Loucy (cell line): Measurements from ENCODE around the gene ZNF280D.

ENCODE experiments used
- H2AFZ ChIP-seq: fragments of 200-600 bp; sonication (generic); 2 replicates; pipeline ENCODE4 v1.6.0; 2016; ENCODE audit warnings: antibody characterized with exemption, mild to moderate bottlenecking, low read length, moderate library complexity
- H3F3A ChIP-seq: fragments of 200-600 bp; 2 replicates; pipeline ENCODE4 v1.6.0; 2016; ENCODE audit warnings: antibody characterized with exemption, low read depth, mild to moderate bottlenecking
- H3K27me3 ChIP-seq: fragments of 200-600 bp; sonication (generic); 2 replicates; pipeline ENCODE4 v1.6.1; 2014; ENCODE audit warnings: low read length, mild to moderate bottlenecking; ENCODE audit not compliant: insufficient read depth, poor library complexity, severe bottlenecking
- H3K36me3 ChIP-seq: fragments of 200-600 bp; sonication (generic); 2 replicates; pipeline ENCODE4 v1.6.1; 2016; ENCODE audit warnings: low read length; ENCODE audit not compliant: insufficient read depth
- H3K4me1 ChIP-seq: fragments of 200-600 bp; sonication (generic); 2 replicates; pipeline ENCODE4 v1.5.1; 2014; ENCODE audit warnings: low read length, mild to moderate bottlenecking; ENCODE audit not compliant: insufficient read depth, poor library complexity, severe bottlenecking
- H3K4me2 ChIP-seq: fragments of 200-600 bp; sonication (generic); 2 replicates; pipeline ENCODE4 v1.6.0; 2014; ENCODE audit warnings: antibody characterized with exemption, low read length, low read depth, mild to moderate bottlenecking; ENCODE audit not compliant: poor library complexity, severe bottlenecking
- H3K4me3 ChIP-seq: fragments of 200-600 bp; sonication (generic); 2 replicates; pipeline ENCODE4 v1.5.1; 2014; ENCODE audit warnings: low read length, mild to moderate bottlenecking, mixed read lengths; ENCODE audit not compliant: poor library complexity, severe bottlenecking
- H3K79me2 ChIP-seq: fragments of 200-600 bp; sonication (generic); 2 replicates; pipeline ENCODE4 v1.6.1; 2014; ENCODE audit warnings: low read length; ENCODE audit not compliant: insufficient read depth
- H3K9ac ChIP-seq: fragments of 200-600 bp; sonication (generic); 2 replicates; pipeline ENCODE4 v1.6.0; 2014; ENCODE audit warnings: mild to moderate bottlenecking, low read depth, low read length, moderate library complexity; ENCODE audit not compliant: poor library complexity, severe bottlenecking
- H3K9me2 ChIP-seq: fragments of 200-600 bp; sonication (generic); replicated peaks from 2 replicates; pipeline ENCODE4 v1.6.1; 2016; ENCODE audit warnings: low read depth, low read length, mixed read lengths
- H3K9me3 ChIP-seq: fragments of 200-600 bp; sonication (generic); 2 replicates; pipeline ENCODE4 v1.6.1; 2014; ENCODE audit warnings: mild to moderate bottlenecking, antibody characterized with exemption, low read length, low read depth; ENCODE audit not compliant: insufficient read depth
- H4K20me1 ChIP-seq: fragments of 200-600 bp; sonication (generic); 2 replicates; pipeline ENCODE4 v1.6.0; 2014; ENCODE audit warnings: antibody characterized with exemption, low read length, mild to moderate bottlenecking; ENCODE audit not compliant: insufficient read depth, poor library complexity, severe bottlenecking
- CTCF ChIP-seq: fragments of 200-600 bp; sonication (generic); conservative IDR thresholded peaks from 2 replicates; pipeline ENCODE4 v1.5.1; 2014; ENCODE audit warnings: mild to moderate bottlenecking, antibody characterized with exemption, low read length
- EZH2phosphoT487 ChIP-seq: fragments of 200-600 bp; IDR thresholded peaks from 2 replicates; pipeline ENCODE4 v1.6.1; 2018; ENCODE audit warnings: antibody characterized with exemption, mild to moderate bottlenecking, moderate library complexity, borderline replicate concordance

ZNF280D gene

DNA sequence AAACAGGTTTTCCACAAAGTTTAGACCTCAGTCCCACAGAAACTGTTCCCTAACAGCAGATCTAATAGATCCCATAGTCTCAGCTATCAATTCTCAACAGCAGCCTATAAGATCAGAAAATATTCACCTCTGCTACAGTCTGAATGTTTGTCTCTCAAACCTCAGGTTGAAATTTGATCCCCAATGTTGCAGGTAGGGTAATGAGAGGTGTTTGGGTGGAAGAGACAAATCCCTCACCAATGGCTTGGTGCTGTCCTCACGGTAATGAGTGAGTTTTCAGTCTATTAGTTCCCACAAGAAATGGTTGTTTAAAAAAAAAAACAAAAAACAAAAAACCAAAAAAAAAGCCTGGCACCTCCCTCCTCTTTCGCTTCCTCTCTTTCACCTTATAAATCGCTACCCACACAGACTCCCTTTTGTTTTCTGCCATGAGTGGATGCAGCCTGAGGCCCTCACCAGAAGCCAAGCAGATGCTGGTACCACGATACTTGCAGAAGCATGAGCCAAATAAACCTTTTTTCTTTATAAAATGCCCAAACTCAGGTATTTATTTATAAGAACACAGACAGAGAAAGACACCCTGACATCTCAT lies 14.2 kb downstream of the ZNF280D start:
- Histone ChIP-seq H3K36me3 (no peaks in the 10 kb centered on the region), H3F3A (no peaks in the 10 kb centered on the region; the same call in 1 of the 2 replicates), H4K20me1 (no peaks in the 10 kb centered on the region), H3K79me2 (no peaks in the 10 kb centered on the region), H3K4me3 (no peak overlapping the region), H3K27me3 (no peaks in the 10 kb centered on the region), H2AFZ (no peak overlapping the region), H3K9me2 (no peaks in the 10 kb centered on the region), H3K4me1 (no peaks in the 10 kb centered on the region), H3K9me3 (no peaks in the 10 kb centered on the region), H3K4me2 (no peak overlapping the region), H3K9ac (no peak overlapping the region)
- TF ChIP-seq CTCF = no peak
- no peak for TF ChIP-seq EZH2phosphoT487

DNA sequence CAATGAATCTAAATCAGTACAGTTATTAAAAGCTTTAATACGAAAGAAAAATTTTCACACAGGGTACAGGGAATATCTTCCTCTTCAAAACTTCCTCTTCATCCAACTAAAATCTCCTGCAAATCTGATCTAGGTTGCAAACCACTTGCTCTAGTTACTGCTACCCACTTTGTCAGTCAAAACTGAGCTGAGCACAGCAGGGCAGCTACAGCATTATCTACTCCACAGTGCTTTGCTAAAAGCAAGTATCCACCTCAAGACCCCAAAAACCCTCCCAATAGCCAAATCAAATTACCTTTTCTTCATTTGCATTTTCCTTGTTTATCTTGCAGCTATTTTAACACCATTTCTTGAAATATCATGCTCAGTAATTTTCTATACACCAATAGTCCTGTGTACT lies 14.7 kb downstream of the ZNF280D start:
- Histone ChIP-seq H3K79me2 (no peaks in the 10 kb centered on the region), H3K36me3 (no peaks in the 10 kb centered on the region)

GRCh38 chr15:56716334-56716733 lies 17.0 kb downstream of the ZNF280D start:
- Histone ChIP-seq H3K4me2 (no peak overlapping the region), H3K9me3 (no peaks in the 10 kb centered on the region), H3K27me3 (no peaks in the 10 kb centered on the region), H3K79me2 (no peaks in the 10 kb centered on the region), H3K4me1 (no peaks in the 10 kb centered on the region), H3K9me2 (no peaks in the 10 kb centered on the region), H3K36me3 (no peaks in the 10 kb centered on the region), H3K4me3 (no peak overlapping the region), H4K20me1 (no peaks in the 10 kb centered on the region), H2AFZ (no peak overlapping the region), H3K9ac (no peak overlapping the region), H3F3A (no peaks in the 10 kb centered on the region; the same call in 1 of the 2 replicates)
- TF ChIP-seq EZH2phosphoT487 (no peak), CTCF (no peak)

More for the DNA sequence above, 14.7 kb downstream of the ZNF280D start:
- H3K9me2 ChIP-seq = no peaks in the 10 kb centered on the region
- H3K4me3 ChIP-seq = no peak overlapping the region
- H3K27me3 ChIP-seq = no peaks in the 10 kb centered on the region
- no peak overlapping the region for H2AFZ ChIP-seq
- TF ChIP-seq EZH2phosphoT487 (no peak), CTCF (no peak)
- no peak overlapping the region for H3K9ac ChIP-seq
- no peaks in the 10 kb centered on the region for H4K20me1 ChIP-seq
- no peaks in the 10 kb centered on the region for H3K4me1 ChIP-seq
- no peaks in the 10 kb centered on the region; the same call in 1 of the 2 replicates for H3F3A ChIP-seq
- no peak overlapping the region for H3K4me2 ChIP-seq
- H3K9me3 ChIP-seq = no peaks in the 10 kb centered on the region
